HG03159 (cell line): ENCODE measurements around the gene ARHGEF7.

Experiments
- ATAC-seq: cut with Tn5 transposase; IDR thresholded peaks from one replicate; pipeline ENCODE4 v1.9.1; 2021; ENCODE audit warnings: mild to moderate bottlenecking, moderate library complexity; ENCODE audit not compliant: unreplicated experiment

Gene ARHGEF7

DNA sequence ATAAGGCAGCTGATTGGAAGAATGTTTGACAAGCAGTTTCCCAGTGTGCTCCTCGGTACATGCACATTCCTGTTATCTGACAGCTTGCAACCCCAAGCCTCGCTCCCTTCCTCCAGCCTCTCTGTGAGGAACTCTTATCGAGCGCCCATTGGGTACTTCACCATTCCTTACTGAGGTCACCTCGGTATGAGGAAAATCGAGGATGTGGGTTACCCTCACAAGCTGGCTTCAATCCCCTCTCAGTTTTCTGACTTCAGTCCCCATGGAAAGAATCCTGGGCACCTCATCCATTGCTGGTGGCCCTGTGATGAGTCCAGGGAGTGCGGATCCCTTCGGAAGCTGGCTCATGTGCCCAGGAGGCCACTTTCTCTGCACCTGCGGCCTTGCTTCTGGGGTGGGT lies 222.6 kb downstream of the ARHGEF7 start:
- ATAC-seq: no peak

GRCh38 chr13:111338841-111339240 lies 223.7 kb downstream of the ARHGEF7 start:
- ATAC-seq: no peak

DNA sequence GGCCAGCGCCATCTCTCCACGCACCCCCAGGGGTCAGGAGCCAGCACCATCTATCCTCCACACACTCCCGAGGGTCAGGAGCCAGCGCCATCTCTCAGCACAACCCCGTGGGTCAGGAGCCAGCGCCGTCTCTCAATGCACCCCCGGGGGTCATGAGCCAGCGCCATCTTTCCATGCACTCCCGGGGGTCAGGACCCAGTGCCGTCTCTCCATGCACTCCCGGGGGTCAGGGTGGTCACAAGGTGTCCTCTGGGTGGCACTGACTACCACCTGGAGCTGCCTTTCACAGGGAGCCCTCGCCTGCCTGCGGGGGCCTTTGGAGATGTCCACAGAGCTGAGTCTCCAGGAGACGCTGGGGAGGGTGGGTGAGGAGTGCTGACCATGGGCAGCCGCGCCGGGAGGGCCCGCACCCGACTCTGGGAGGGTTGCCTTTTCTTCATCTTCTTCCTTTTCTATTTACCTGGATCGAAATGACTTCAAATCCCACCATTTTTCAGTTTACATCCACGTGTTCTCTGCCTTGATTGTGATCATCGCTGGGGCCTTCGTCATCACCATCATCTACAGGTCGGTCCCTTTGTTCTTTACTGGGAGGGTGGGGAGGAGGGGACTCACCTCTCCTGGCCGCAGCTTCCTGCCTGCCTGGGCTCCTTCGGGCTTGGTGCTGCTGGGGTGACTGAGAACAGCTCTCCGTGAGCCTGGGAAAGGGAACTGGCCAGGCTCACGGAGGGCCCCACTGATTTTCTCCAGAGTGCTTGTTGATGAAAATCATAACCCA lies 224.4 kb downstream of the ARHGEF7 start:
- ATAC-seq: no peak

DNA sequence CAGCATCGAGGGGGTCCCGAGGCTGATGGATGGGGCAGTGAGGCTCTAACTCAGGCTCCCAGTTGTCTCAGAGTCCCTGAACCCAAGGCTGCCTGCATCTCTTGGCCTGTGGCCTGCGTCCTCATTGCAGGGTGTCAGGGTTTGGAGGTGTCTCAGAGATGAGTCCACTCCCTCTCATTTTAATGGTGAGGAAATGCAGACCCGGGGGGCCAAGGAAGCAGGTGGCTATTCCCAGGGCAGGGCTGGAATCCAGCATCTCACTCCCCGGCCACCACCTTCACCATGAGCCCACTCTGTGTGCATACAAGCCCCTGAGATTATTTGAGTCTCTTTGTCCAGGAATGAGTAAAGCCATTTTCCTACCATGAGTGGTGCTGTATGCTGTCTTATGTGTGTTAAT lies 226.8 kb downstream of the ARHGEF7 start:
- no peak for ATAC-seq

DNA sequence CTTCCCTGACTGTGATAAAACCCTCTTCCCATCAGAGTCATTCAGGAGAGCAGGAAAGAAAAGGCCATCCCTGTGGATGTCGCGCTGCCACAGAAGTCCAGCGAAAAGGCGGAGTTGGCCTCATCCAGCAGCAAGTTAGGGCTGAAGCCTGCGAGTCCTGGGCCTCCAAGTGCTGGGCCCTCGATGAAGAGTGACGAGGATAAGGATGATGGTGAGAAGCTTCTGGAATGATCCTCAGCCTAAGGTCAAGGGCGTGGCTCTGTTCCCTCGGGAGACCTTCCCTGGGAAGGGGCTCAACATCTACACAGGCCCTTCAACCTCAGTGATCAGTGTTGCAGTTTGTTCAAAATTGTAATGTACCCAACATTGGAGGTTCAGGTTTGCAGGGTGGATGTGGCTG lies 227.6 kb downstream of the ARHGEF7 start:
- no peak for ATAC-seq

- no peak for ATAC-seq
Observed at GRCh38 chr13:111343186-111343805, 228.2 kb downstream of the ARHGEF7 start.

- ATAC-seq: no peak
Observed at GRCh38 chr13:111344471-111345191, 229.5 kb downstream of the ARHGEF7 start.

GRCh38 chr13:111345682-111346081 lies 230.6 kb downstream of the ARHGEF7 start:
- ATAC-seq: no peak

DNA sequence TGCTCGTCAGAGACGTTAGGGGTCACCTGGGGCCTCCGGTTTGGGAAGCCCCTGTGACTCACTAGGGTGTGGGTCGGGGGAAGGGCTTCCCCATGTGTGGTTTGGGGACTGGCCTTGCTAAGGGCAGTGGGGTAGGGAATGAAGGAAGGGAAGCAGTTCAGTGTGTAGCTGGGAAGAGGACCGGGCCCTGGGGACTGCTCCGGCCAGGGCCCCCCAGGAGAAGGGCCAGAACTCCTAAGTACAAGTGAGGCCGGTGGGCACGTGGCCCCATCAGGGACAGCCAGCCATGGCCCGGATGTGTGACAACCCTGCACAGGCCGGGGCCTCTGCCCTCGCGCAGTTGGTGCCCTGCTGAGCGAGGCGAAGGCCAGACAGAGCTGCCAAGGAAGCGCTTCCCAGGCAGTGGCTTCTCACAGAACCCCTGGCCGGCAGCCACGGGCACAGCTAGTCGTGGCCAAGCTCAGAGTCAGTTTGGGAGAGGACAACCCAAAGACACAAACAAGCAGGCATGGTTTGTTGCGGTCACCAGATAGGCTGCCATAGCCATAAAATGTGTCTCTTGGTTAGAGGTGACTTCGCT lies 231.1 kb downstream of the ARHGEF7 start:
- no peak for ATAC-seq

DNA sequence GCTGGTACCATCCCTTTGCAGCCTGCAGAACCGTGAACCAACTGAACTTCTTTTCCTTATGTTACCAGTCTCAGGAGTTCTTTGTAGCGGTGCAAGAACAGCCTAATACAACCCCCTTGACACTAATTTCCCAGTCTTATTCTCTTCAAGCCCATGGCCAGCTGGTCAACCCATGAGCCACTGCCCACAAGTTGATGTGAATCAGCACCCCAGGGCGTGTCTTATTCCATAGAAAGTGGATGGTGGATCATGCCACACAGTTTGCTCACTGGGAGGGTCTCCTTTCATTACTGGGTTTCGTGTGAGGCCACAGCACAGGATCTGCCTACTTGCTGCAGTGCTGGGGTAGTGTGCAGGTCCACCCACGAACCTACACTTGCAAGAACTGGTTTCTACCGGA lies 232.3 kb downstream of the ARHGEF7 start:
- ATAC-seq: no peak

- ATAC-seq: no peak
Observed at GRCh38 chr13:111353508-111353907, 238.4 kb downstream of the ARHGEF7 start.

- no peak for ATAC-seq
Observed at GRCh38 chr13:111354789-111355188, 239.7 kb downstream of the ARHGEF7 start.
